Measurements from ENCODE around the gene JMJD1C. TPM values are rescaled to one million over a fixed set of nuclear protein-coding genes. Genes with fewer than 3 reads are reported as not detected.

Gene JMJD1C
- polyA plus RNA-seq, 3 donors, result 96.7 to 112 (median 108) TPM

DNA sequence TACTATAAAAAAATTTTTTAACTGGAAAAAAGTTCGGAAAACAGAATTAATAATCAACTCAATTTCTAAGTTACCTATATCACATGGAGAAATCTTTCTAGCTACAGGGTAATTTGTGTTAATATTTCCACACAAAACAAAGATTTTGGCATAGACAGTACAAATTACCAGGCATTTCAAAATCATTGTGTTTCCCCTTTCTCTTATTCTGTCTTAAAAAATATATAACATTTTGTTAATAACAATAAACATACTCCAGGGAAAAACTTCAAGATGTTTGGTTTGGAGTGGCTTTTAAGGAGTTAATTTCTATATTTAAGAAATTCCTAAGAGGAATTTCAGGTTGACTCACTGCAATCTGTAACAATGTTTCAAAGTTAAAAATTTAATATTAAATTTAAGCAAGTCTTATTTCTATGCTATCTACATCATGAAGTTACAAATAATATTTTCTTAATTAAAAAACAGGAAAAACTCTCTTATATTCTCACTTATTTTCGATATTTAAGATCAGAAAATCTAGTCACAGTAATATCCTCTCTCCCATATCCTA is 200.0 kb downstream of the JMJD1C start:
- no peak for DNase-seq (ENCODE audit: low read depth in 3 of 3, low spot score in 2 of 3)

DNA sequence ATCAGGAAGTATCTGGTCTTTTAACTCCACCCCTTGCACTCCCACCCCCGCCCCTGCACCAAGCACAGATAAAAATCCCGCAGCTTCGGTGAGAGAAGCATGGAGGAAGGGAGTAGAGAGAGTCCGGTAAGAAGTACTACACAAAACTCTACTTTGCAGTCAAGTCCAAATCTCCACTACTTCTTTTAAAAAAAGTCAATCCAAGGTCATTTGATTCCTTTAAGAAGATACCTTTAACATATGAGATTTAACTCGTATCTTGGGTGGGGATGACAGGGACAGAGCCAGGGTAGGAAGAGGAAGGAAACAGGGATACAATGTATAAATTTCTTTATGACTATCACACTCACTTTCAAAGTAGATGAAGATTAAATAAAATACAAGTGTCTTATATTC is 200.6 kb downstream of the JMJD1C start:
- no peak for DNase-seq (ENCODE audit: low read depth in 3 of 3, low spot score in 2 of 3)

DNA sequence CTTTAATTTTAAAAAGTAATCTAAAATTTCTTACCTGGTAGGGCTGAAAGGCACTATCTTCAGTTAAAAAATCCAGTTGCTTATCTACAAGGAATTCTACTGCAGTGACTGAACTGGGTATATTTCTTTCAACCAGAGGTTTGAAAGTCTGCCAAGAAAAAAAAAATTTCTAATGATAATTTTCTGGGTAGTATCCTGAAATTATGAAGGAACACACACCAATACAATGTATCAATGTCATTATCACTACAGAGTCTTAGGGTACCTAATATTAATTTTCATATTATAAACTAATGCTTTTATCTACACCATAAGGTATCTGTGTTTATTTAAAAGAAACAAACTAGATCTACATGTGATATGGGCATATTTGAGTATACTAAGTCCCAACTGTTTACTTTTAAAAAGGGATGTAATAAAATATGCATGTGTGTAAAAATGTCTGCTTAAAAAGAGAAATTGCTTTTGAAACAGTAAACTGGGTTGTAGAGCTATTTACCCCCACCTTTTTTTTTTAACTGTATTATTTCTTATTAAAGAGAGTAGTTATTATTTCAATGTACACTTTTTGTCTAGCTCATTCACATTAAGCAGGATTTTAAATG is 201.1 kb downstream of the JMJD1C start:
- no peak for DNase-seq (ENCODE audit: low read depth in 3 of 3, low spot score in 2 of 3)

DNA sequence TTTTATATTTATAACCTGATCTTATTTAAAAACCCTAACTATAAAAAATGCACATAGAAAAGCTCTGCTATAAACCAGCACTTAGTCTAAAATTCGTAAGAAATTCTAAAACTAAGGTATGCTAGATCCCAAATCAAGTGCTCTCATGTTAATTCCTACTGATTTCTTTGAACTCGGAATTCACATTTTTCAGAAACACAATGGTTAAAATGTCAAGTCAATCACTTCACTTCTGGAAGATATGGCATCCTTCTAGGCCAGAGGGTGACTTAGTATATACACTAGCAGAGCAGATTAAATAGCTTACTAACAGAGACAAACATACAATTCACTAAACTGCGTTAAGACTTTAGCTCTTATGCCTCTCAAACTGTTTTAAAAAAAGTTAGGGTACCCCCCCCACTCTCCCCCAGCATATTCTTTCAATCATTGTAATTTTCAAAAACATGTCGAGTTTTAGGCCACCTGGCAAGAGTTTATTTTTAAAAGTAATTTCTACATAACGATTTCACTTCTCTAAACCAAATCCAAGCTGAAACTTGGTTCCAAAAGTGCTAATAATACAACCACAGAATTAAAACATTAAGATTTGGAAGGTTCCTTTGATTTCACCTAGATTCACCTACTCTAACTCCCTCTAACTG is 203.2 kb downstream of the JMJD1C start:
- no peak for DNase-seq (ENCODE audit: low read depth in 3 of 3, low spot score in 2 of 3)

DNA sequence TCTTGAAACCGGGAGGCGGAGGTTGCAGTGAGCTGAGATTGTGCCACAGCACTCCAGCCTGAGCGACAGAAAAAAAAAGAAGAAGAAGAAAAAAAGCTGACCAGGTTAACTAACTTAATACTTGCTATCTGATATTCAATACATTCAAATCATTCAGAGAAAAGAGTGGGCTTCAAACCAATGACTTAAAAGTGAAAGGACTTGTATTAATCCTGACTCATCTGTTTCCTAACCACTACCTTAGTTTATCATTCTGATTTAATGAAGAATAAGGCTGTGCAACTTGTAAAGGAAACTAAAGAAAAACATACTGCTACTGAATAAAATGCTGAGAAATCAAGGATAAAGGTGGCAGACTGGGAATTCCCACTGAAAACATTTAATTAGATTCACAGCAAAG is 204.3 kb downstream of the JMJD1C start:
- DNase-seq (ENCODE audit: low read depth in 3 of 3, low spot score in 2 of 3), result no peak

DNA sequence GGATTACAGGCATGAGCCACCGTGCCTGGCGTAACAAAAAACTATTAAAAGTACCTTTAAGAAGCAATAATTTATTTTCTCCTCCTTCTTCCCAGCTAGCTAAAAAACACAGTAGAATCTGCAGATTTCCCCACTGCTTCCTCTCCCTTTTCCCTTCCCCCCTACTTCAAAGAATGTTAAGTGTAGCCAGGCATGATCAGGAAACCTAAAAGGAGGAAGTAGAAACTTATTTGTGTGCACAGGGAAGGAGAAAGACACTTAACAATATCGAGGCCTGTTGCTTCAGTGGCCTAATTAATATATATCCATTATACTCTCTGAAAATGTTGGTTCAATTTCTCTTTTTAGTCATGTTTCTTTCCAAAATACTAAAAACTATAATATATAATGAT is 204.9 kb downstream of the JMJD1C start:
- DNase-seq (ENCODE audit: low read depth in 3 of 3, low spot score in 2 of 3), result no peak

DNA sequence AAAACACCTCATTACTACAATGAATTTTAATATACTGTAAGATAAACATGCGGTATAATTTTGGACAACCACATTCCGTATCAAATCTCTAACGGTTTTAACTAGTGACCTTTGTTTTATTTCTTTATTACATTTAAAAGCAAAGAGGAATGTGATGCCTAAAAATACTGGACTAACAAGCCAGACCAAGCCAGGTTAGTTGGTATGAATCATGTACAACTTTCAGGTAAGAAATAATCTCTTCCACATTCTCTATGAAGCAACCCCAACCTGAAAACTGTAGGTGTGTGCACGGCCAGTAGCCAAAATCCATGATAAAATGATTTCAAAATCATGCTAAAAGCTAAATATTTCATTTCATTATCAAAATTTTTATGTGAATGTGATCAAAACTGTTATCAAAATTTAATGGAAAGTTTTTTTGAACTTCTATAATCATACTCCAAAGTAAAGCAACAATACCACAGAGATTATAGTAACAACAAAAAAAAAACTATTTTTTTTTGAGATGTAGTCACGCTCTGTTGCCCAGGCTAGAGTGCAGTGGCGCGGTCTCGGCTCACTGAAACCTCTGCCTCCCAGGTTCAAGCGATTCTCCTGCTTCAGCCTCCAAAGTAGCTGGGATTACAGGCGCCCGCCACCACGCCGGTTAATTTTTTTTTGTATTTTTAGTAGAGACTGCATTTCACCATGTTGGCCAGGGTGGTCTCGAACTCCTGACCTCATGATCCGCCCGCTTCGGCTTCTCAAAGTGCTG is 205.5 kb downstream of the JMJD1C start:
- no peak for DNase-seq (ENCODE audit: low read depth in 3 of 3, low spot score in 2 of 3)

DNA sequence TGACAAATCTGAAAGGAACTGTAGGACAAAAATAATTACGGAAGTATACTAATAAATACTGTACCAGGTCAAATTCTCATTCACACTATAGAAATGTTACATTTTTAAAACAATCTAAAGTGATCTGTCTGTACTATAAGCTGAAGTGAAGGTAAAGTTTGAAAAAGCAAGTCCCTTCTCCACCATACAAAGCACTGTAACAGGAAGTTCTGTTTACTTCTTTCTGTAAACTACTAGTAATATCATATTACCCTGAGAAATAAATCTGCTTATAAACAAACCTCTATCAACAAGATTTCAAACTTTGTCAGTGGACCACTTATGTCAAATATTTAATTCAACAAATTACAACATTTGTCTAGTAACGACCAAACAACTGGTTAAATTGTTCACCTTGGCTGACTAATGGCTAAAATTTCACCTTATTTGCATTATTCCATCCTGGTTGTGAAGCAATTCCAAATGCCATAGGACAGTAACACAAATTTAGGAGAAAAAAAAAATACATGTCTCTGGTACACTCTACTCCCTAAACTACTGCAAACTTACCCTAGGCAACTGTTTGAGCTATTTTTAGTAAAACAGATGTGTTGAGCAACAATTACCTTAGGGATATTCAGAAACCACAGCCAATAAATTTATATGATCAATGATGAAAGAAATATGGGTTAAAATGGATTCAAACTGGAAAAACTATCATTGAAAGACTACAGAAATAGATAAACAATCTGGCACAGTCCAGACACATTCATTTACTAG is 206.7 kb downstream of the JMJD1C start:
- DNase-seq (ENCODE audit: low read depth in 3 of 3, low spot score in 2 of 3), result no peak

DNA sequence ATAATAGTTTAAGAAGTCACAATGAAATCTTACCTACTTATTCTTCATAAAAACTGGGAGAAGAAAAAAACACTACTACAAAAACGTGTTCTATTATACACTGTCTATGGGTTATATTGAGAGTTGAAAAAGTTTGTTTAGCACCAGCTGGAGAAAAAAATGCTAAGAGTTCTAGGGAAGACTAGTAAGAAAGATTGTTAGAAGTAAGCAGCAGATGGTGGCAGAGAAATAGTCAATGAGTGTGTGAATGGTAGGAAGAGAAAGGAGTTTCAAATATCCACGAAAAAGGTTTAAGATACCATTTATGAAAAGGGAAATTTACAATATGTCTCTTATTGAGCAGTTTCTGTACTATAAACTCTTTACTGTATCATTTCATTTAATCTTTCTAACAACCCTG is 208.0 kb downstream of the JMJD1C start:
- DNase-seq (ENCODE audit: low read depth in 3 of 3, low spot score in 2 of 3), result no peak

DNA sequence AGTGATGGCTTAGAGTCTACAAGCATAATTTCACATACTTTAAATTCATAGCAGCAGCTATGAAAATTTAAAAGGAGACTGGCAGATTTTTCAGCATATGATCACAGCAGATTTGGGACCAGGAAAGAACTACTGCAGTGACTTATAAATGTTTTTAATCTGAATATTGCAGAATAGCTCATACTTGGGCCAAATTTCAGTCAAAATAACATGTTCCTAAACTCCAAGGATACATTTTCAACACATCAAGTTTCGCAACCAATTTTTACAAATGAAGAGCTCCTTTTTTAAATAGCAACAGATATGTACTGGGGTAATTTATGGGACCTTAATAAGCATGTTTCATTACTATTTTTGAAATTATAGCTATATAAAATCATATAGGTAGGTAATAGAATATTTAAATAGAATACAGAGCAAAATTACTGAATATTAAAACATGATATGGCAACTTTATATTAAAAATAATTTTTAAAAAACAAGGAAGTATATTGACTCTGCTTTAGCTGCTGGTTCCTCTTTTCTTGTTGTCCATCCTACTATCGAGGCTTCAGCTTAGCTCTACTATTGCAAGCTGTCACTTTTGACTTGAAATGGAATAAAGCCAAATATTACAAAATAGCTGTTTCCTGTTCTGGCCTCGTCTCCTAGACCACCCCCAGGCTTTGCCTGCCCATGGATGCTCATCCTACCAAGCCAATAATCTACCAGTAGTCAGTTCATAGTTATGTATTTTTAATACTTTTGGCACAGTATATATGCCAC is 209.6 kb downstream of the JMJD1C start:
- no peak for DNase-seq (ENCODE audit: low read depth in 3 of 3, low spot score in 2 of 3)

DNA sequence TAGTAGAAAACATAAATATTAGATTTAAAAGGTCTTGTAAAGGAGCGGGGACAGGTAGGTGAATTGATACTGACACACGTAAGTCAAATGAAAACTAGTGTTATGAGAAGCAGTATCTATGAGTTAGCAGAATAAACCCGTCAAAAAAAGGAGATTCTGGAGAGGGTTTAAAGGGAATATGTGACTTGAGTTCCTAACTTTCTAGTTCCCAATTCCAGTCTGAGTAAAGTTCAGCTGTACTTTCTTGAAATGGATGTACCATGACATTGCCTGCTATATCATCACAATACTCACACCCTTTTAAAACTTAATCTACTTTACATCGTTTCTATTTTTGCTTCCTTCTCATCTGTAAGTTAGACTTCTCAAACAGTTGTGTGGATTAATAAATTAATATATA is 210.5 kb downstream of the JMJD1C start:
- DNase-seq (ENCODE audit: low read depth in 3 of 3, low spot score in 2 of 3), result no peak

DNA sequence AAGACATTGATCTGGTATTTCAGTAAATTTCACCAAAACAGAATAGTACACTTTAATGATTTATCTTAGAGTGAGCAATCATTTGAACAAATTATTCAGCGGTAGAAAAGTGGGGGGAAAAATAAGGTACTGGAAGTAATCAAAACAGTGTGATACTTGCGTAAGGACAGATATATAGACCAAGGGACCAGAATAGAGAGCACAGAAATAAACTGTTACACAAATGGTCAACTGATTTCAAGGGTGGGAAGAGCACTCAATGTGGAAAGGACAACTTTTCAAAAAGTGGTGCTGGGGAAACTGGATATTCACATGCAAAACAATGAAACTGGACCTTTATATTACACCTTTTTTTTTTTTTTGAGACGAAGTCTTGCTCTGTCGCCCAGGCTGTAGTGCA is 212.7 kb downstream of the JMJD1C start:
- DNase-seq (ENCODE audit: low read depth in 3 of 3, low spot score in 2 of 3), result no peak

DNA sequence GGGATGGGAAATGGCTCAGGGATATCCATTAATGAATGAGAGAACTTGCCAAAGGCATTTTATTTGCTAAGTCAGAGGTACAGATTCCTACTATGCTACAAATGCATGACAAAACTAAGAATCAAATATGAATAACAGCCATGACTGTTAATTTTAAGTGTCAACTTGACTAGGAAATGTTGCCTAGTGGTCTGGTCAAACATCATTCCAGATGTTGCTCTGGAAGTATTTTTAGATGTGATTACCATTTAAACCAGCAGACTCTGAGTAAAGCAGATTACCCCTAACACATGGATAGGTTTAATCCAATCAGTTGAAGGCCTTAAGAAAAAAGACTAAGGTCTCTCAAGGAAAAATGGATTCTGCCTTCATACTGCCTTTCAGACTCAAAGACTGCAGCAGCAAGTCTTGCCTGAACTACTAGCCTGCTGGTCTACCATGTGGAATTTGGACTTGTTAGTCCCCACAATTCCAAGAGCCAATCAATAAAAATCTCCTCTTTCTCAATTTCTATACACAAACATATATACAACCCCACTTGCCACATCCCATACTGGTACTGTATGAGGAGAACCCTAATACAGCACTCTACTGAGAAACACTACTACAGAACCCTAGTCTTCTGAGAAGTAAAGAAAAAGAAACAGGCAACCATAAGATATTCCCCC is 213.5 kb downstream of the JMJD1C start:
- DNase-seq (ENCODE audit: low read depth in 3 of 3, low spot score in 2 of 3), result no peak

DNA sequence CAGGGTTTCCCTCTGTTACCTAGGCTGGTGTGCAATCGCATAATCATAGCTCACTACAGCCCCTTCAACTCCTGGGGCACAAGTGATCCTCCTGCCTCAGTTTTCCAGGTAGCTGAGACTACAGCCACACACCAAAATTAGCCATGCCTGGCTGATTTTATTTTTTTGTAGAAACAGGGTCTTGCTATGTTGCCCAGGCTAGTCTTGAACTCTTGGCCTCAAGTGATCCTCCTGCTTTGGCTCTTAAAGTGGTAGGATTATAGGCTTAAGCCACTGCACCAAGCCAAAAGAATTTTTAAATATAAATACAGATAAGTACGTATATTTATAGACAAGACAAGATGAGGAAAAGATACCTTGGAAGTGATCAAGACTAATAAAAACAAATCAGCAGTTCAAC is 215.7 kb downstream of the JMJD1C start:
- DNase-seq (ENCODE audit: low read depth in 3 of 3, low spot score in 2 of 3), result no peak

DNA sequence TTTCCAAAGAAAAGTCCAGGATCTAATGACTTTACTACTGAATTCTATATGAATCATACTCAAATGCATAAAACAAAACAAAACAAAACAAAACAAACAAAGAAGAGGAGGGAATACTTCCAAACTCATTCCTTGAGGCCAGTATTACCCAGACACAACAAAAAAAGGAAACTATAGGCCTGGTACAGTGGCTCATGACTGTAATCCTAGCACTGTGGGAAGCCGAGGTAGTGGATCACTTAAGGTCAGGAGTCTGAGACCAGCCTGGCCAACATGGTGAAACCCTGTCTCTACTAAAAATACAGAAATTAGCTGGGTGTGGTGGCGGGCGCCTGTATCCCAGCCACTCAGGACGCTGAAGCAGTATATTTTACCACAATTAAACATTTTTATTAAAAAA is 218.0 kb downstream of the JMJD1C start:
- DNase-seq (ENCODE audit: low read depth in 3 of 3, low spot score in 2 of 3), result no peak

DNA sequence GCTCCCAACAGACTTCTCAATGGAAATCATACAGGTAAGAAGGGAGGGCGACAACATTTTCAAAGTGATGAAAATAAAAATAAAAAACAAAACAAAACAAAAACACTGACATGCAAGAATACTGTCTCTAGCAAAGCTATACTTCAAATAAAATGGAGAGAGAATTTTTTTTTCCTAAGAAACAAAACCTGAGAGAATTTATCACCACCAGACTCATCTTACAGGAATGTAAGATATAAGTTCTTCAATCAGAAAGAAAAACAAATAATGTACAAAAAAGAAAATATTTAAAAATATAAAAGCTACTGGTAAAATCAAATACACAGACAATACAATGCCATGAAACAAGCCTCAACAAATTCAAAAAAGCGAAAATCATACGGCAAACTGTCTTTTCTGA is 219.4 kb downstream of the JMJD1C start:
- DNase-seq (ENCODE audit: low read depth in 3 of 3, low spot score in 2 of 3), result no peak

DNA sequence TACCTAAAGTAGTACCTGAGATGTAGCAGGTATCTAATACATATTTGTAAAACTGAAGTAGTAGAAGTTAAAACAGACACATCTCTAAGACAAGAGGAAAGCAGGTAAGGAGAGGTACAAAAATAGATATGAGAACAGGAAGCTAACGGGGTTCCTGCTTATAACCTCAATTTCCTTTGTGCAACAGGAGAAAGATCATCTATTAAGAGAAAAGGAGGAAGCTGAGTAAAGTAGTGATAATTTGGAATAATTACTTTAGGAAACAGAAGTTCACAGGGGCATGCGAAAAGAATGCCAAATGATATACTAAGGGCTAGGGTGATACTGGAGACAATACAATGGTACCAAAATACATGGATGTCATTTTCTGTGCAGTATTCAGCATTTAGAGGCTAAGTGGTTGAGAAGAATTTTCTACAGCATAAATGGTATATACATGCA is 223.9 kb downstream of the JMJD1C start:
- no peak for DNase-seq (ENCODE audit: low read depth in 3 of 3, low spot score in 2 of 3)

DNA sequence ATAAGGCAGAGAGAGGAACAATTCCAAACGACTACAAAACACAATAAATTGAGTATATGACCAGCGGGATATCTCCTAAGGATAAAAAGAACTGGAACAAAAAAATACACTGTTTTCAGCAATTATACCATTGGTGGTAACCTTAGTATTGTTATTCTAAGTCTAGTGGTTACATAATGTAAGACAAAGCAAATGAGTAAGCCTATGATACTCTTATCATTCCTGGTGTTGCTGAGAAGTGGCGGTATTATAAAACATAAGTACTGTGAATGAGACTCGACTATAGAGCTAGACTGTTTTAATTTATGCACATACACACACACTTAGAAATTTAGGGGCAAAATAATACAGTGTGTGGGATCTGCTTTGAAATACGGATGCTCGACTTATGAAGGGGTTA is 225.0 kb downstream of the JMJD1C start:
- DNase-seq (ENCODE audit: low read depth in 3 of 3, low spot score in 2 of 3), result no peak

DNA sequence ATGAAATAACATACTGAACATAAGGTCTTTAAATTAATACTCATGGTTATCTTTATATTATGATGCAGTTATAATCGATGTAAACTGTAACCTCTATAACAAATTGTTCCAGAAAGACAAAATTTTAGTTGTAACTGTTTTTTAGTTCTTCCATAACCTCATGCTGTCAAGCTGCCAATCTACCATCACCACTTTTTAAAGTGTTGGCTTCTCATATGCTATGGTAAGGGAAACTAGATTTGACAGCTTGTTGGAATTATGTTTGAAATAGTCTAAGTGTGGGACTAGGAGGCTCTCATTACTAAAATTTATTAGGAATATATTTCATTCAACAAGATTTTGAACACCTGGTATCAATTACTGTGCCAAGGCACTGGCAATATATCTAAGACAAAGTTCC is 227.3 kb downstream of the JMJD1C start:
- DNase-seq (ENCODE audit: low read depth in 3 of 3, low spot score in 2 of 3), result no peak

DNA sequence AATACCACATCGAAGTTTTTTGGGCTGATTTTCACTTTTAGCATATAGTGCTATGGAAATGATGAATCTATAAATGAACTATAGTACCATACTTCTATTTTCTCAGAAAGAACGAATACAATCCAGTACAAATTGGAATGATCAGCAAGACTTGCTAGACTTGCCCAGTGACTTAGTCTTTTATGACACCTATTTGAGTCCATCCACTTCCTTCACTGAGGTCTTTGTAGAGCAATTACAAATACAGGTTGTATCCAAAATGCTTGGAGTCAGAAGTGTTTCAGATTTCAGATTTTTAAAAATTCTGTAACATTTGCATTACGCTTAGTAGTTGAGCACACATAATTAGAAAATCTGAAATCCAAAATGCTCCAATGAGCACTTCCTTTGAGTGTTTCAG is 228.4 kb downstream of the JMJD1C start:
- DNase-seq (ENCODE audit: low read depth in 3 of 3, low spot score in 2 of 3), result no peak
